ENCODE results near the gene ZNF207. TPM values are rescaled to one million over a fixed set of nuclear protein-coding genes. Genes with fewer than 3 reads are reported as not detected.

ZNF207 gene
- total and polyA plus RNA-seq, 10 of the 15 experiments (the other 5 are each of a cell fraction or from before 2014, with no cell fraction given), result 156 to 348 (median 205) TPM

DNA sequence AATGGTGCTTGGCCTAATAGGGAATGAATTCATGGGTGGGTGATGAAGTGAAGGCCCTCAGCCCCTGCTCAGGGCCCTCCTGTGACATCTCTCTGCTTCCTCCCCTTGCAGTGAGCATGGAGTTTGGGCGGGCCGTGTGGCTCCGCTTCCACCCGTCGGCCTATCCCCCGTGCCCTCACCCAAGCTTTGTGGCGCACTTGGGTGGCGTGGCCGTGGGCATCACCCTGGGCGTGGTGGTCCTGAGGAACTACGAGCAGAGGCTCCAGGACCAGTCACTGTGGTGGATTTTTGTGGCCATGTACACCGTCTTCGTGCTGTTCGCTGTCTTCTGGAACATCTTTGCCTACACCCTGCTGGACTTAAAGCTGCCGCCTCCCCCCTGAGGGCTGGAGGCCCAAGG is 29.1 kb upstream of the ZNF207 start:
- DNase-seq (ENCODE audit: low read depth, low spot score) (no peak), FAIRE-seq (no peak), ATAC-seq (no peak)
- TF ChIP-seq NRF1 (conservative IDR thresholded peaks at IDR 0.05; ENCODE audit: low read depth, low read length), result no peak
- no peak for TF ChIP-seq SPI1 (IDR thresholded peaks at IDR 0.05; ENCODE audit: borderline replicate concordance, insufficient read depth, low read depth, low read length)
- no peak for TF ChIP-seq EP300 (IDR thresholded peaks at IDR 0.05; ENCODE audit: borderline replicate concordance in 1 of 2, control insufficient read depth in 1 of 2, low read depth in 2 of 2, low read length in 2 of 2)
- no peak for TF ChIP-seq FOXM1 (IDR thresholded peaks at IDR 0.05; ENCODE audit: low read depth, low read length)
- TF ChIP-seq SP1 (IDR thresholded peaks at IDR 0.05; ENCODE audit: low read depth, low read length), result no peak
- no peak for TF ChIP-seq PML (IDR thresholded peaks at IDR 0.05; ENCODE audit: low read length)
- TF ChIP-seq USF1 (IDR thresholded peaks at IDR 0.05; ENCODE audit: borderline replicate concordance, extremely low read length, insufficient read depth, low read depth, low read length), result no peak
- no peak for TF ChIP-seq EZH2 (IDR thresholded peaks at IDR 0.05; ENCODE audit: borderline replicate concordance, control insufficient read depth, low read depth, low read length)
- no peak for TF ChIP-seq ZNF217 (IDR thresholded peaks at IDR 0.05)
- TF ChIP-seq RELA (IDR thresholded peaks at IDR 0.05; ENCODE audit: borderline replicate concordance, partially characterized antibody), result no peak
- TF ChIP-seq PAX8 (IDR thresholded peaks at IDR 0.05), result no peak
- TF ChIP-seq, protein P1, sequence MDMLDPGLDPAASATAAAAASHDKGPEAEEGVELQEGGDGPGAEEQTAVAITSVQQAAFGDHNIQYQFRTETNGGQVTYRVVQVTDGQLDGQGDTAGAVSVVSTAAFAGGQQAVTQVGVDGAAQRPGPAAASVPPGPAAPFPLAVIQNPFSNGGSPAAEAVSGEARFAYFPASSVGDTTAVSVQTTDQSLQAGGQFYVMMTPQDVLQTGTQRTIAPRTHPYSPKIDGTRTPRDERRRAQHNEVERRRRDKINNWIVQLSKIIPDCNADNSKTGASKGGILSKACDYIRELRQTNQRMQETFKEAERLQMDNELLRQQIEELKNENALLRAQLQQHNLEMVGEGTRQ (IDR thresholded peaks at IDR 0.05; ENCODE audit: borderline replicate concordance, low read depth, low read length), result no peak
- no peak for TF ChIP-seq MTA2 (IDR thresholded peaks at IDR 0.05; ENCODE audit: low read depth)
- TF ChIP-seq CBX3 (IDR thresholded peaks at IDR 0.05; ENCODE audit: borderline replicate concordance, low read depth), result no peak
- no peak for TF ChIP-seq HDGF (IDR thresholded peaks at IDR 0.05)
- H3K79me2 ChIP-seq (ENCODE audit: control insufficient read depth, insufficient read depth, low read length), result no peaks in the 10 kb centered on the region
- no peak overlapping the region for H3K4me2 ChIP-seq (ENCODE audit: control insufficient read depth, insufficient read depth)
- POLR2A ChIA-PET, result interaction anchor here (0.5 kb wide), 3 partner anchors 8 to 23 kb away, joined by 3 read pairs; no protein-coding TSS in a partner anchor
- H3K4me3 ChIP-seq, result no peak overlapping the region
- H2AFZ ChIP-seq (ENCODE audit: control insufficient read depth, low read depth, low read length), result no peak overlapping the region
- H3K4me1 ChIP-seq (ENCODE audit: control insufficient read depth, insufficient read depth, low read length), result peaks cover 7% of the 10 kb centered on the region
- CTCF ChIA-PET, result interaction anchor here (1.1 to 7.9 kb wide), 5 partner anchors 11 to 128 kb away, joined by 3 to 132 read pairs (median 6); no protein-coding TSS in a partner anchor
- in situ Hi-C loops (cut with MboI) (no loop called here), intact Hi-C loops (cut with micrococcal nuclease; ENCODE audit: unreplicated experiment) (no loop called here)
- no peaks in the 10 kb centered on the region for H3K9me3 ChIP-seq (replicated peaks; ENCODE audit: control insufficient read depth, insufficient read depth, low read length)
- RAD21 ChIA-PET (ENCODE audit: unreplicated experiment), result no interaction called here
- no peaks in the 10 kb centered on the region for H4K20me1 ChIP-seq (ENCODE audit: control insufficient read depth, insufficient read depth)
- peaks cover 0 to under 1% of the 10 kb centered on the region in 2 experiments; a peak in 1 of 4 replicates for H3K27me3 ChIP-seq (replicated peaks in 1 of 2; ENCODE audit: control insufficient read depth in 2 of 2, insufficient read depth in 2 of 2, low read length in 1 of 2)
- WGBS (ENCODE audit: insufficient coverage, insufficient replicate concordance, low lambda C conversion rate, missing lambda C conversion rate), result 81% methylated on average over 13 of the region's 15 CpGs
- no TSS peak for BruUV-seq (replicated peaks)
- no peaks in the 10 kb centered on the region for H3K36me3 ChIP-seq (ENCODE audit: control insufficient read depth in 2 of 2, insufficient read depth in 2 of 2, low read length in 1 of 2)
- no peak overlapping the region for H3K27ac ChIP-seq (ENCODE audit: control insufficient read depth, insufficient read depth)
- no peak overlapping the region for H3K9ac ChIP-seq (ENCODE audit: control insufficient read depth, insufficient read depth, low read length)
- SMC1A ChIA-PET (ENCODE audit: uncharacterized antibody, unreplicated experiment), result interaction anchor here (0.6 to 3.6 kb wide), 4 partner anchors 68 to 317 kb away, joined by 3 to 22 read pairs (median 3); no protein-coding TSS in a partner anchor
